Cardiac fibroblast (primary cell): ENCODE data around the gene MSX2.

Source experiments
- DNase-seq, 2 donors: peaks; one replicate each; pipeline versions ENCODE4 v3.0.0 to v3.0.0-alpha.2; 2010; ENCODE audit warnings: low read depth in 2 of 2
- H3K4me3 ChIP-seq, 2 donors: replicated peaks in 1 of 2; 1 replicate in 1 of 2; 2 replicates in 1 of 2; pipeline ENCODE4 v1.5.1; 2011; ENCODE audit warnings: low read depth in 2 of 2, low read length in 2 of 2, mild to moderate bottlenecking in 2 of 2, moderate library complexity in 1 of 2
- TF ChIP-seq, protein P1 (sequence below): IDR thresholded peaks from one replicate; pipeline ENCODE4 v1.5.1; 2011; ENCODE audit warnings: low read depth, mild to moderate bottlenecking, low read length, inconsistent platforms

Gene MSX2

DNA sequence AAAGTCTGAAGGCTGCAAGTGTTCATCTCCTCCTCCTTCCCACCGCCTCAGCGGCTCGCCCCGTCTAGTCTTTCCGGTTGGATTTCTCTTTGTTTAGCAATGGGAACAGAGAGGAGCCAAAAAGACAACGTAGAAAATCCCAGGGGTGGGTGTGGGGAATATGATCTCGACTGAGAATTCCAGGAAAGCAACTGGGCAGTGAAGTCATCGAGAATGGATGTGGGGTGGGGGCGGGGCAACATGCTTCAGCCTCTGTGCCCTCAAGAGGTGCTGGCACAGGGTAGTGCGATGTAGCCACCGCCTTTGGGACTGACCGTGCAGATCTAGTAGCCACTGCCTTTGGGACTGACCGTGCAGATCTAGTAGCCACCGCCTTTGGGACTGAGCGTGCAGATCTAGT, 12.9 kb downstream of the MSX2 start:
- no peak overlapping the region for H3K4me3 ChIP-seq
- TF ChIP-seq, protein P1, sequence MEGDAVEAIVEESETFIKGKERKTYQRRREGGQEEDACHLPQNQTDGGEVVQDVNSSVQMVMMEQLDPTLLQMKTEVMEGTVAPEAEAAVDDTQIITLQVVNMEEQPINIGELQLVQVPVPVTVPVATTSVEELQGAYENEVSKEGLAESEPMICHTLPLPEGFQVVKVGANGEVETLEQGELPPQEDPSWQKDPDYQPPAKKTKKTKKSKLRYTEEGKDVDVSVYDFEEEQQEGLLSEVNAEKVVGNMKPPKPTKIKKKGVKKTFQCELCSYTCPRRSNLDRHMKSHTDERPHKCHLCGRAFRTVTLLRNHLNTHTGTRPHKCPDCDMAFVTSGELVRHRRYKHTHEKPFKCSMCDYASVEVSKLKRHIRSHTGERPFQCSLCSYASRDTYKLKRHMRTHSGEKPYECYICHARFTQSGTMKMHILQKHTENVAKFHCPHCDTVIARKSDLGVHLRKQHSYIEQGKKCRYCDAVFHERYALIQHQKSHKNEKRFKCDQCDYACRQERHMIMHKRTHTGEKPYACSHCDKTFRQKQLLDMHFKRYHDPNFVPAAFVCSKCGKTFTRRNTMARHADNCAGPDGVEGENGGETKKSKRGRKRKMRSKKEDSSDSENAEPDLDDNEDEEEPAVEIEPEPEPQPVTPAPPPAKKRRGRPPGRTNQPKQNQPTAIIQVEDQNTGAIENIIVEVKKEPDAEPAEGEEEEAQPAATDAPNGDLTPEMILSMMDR = no peak
- DNase-seq = no peak

DNA sequence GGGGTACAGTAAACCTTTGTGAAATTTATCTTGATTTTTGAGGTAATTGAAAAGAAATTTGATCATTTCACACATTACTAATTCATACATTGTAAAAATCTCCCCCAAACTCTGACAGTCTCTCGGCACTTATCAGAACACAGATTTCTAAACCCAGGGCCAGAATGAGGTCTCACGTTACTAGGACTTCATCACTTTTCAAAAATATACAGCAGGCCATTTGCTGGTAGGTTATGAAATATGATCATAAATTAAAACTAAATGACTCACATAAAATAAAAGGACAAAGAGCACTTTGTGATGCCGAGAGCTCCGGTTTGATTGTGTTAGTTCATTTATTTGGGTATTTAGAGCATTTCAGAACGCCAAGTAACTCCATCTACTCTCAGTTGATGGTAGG, 17.0 kb downstream of the MSX2 start:
- H3K4me3 ChIP-seq = no peak overlapping the region
- TF ChIP-seq, protein P1 = no peak
- no peak for DNase-seq

DNA sequence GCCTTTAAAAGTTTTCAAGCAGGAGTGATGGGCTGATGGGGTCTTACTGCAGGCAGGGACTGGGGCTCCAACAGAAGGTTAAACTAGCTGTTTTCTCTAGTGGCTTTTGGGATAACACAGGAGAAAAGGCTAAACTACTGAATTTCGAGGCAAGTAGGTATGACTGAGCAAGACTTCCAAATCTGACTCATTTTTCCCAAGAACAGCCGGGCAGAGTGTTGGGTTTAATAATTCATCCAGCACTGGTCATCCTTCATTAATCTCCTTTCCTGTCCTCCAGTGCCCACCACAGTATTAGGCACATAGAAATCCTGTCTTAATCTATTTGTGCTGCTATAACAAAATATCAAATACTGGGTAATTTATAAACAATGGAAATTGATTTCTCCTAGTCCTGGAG, 20.5 kb downstream of the MSX2 start:
- H3K4me3 ChIP-seq = no peak overlapping the region
- TF ChIP-seq, protein P1 = no peak
- no peak for DNase-seq

DNA sequence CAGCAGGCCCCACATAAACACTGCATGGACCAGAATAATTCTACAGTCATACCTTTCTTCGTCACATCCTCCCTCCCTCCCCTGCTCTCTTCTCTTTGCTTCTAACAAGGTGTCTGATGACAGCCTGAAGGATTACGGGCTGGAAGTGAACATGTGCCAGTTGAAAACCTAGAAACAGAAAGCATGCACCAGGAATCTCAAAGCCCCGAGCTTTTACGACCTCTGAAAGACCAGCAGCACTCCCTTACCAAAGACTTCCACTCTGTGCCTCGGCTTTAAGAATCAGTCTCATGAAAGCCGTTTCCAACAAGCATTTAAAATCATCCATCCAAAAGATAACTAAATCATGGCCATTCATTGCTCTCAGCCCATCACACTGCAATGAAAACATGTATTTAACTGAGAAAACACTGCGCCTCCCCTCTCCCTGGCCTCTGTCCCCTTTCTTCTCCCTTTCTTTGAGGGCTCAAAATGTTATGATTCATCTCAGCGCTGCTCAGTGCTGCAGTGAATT, 21.3 kb downstream of the MSX2 start:
- no peak overlapping the region for H3K4me3 ChIP-seq
- no peak for DNase-seq
- TF ChIP-seq, protein P1 = no peak

DNA sequence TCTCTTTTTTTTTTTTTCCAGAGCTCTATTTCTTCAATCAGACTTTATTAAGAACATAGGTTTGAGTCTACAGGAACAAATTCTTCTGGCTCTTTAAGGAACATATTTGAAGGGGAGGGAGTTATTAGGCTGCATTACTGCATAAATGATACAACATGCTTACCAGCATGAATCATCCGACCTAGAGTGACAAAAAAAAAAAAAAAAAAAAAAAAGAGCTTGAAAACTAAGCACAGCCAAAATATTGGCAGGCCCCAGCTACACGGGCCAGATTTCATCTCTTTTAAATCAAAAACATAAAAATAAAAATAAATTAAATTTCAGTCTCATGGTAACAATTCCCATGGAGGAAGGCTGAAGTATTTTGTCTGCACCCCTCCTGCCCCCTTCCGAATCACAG, 26.3 kb downstream of the MSX2 start:
- TF ChIP-seq, protein P1 = no peak
- DNase-seq = peak; percentile 31 to 50
- peak overlapping the region in 1 of 2 donors; percentile 22 for H3K4me3 ChIP-seq

GRCh38 chr5:174751154-174752000, 27.0 kb downstream of the MSX2 start:
- DNase-seq = no peak
- TF ChIP-seq, protein P1 = no peak
- peak overlapping the region; percentile 14 to 22 for H3K4me3 ChIP-seq
